ENCODE results near the gene CCDC110. TPM values are rescaled to one million over a fixed set of nuclear protein-coding genes. Genes with fewer than 3 reads are reported as not detected.

The CCDC110 gene
- polyA plus RNA-seq, 1 donor from 2014 or later = 0.21 TPM

DNA sequence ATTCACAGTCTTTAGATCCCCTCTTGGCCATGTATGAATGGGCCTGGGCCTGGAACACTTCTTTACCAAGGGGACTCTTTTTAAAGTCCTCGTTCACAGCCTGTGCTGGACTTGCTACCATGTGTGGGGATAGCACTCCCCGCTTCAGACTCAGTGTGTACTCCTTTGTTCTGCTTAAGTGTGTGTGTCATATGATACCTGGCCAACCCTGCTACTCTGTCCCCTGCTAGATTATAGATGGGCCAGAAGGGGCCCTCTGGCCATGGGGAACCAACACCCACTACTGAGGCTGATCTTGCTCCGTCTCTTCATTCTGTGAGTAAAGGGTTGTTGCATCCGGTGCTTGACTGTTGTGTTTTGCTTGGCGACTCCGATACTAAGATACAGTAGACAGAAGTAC lies 8.0 kb downstream of the CCDC110 start:
- Histone ChIP-seq H3K27ac (ENCODE audit: low read length) (no peak overlapping the region), H3K4me2 (ENCODE audit: low read length) (no peak overlapping the region), H3K36me3 (ENCODE audit: insufficient read depth, low read length) (no peaks in the 10 kb centered on the region), H3K79me2 (replicated peaks; ENCODE audit: insufficient read depth, low read length) (no peaks in the 10 kb centered on the region), H3K4me3 (ENCODE audit: low read length) (no peak overlapping the region), H3K9ac (ENCODE audit: low read length) (no peak overlapping the region), H3F3A (ENCODE audit: insufficient read depth, low read length, poor library complexity, severe bottlenecking) (no peaks in the 10 kb centered on the region), H2AFZ (ENCODE audit: low read depth, low read length) (no peak overlapping the region), H3K27me3 (ENCODE audit: insufficient read depth, low read depth, low read length) (no peaks in the 10 kb centered on the region), H3K9me2 (ENCODE audit: insufficient read depth, low read length) (no peaks in the 10 kb centered on the region), H3K9me3 (ENCODE audit: low read length) (no peaks in the 10 kb centered on the region), H4K20me1 (ENCODE audit: insufficient read depth) (no peaks in the 10 kb centered on the region)
- TF ChIP-seq POLR2AphosphoS5 (IDR thresholded peaks at IDR 0.05) = no peak
- TF ChIP-seq, protein P1, sequence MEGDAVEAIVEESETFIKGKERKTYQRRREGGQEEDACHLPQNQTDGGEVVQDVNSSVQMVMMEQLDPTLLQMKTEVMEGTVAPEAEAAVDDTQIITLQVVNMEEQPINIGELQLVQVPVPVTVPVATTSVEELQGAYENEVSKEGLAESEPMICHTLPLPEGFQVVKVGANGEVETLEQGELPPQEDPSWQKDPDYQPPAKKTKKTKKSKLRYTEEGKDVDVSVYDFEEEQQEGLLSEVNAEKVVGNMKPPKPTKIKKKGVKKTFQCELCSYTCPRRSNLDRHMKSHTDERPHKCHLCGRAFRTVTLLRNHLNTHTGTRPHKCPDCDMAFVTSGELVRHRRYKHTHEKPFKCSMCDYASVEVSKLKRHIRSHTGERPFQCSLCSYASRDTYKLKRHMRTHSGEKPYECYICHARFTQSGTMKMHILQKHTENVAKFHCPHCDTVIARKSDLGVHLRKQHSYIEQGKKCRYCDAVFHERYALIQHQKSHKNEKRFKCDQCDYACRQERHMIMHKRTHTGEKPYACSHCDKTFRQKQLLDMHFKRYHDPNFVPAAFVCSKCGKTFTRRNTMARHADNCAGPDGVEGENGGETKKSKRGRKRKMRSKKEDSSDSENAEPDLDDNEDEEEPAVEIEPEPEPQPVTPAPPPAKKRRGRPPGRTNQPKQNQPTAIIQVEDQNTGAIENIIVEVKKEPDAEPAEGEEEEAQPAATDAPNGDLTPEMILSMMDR (IDR thresholded peaks at IDR 0.05; ENCODE audit: poor library complexity, severe bottlenecking) = no peak

DNA sequence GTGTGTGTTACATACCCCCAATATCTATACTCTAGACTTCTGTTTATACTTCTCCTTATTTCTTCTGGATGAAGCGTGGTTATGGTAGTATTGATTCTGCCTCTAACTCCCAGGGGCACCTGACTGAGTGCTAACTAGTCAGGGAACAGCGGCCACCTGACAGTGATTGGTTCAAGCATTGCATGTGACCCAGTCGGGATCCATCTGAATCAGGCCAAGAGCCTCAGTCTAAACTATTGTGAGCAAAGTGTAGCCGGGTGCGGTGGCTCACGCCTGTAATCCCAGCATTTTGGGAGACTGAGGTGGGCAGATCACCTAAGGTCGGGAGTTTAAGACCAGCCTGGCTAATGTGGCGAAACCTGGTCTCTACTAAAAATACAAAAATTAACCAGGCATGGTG lies 10.0 kb downstream of the CCDC110 start:
- no peak overlapping the region for H3K27ac ChIP-seq (ENCODE audit: low read length)
- H3K79me2 ChIP-seq (replicated peaks; ENCODE audit: insufficient read depth, low read length) = no peaks in the 10 kb centered on the region
- H3F3A ChIP-seq (ENCODE audit: insufficient read depth, low read length, poor library complexity, severe bottlenecking) = no peaks in the 10 kb centered on the region
- H3K9me2 ChIP-seq (ENCODE audit: insufficient read depth, low read length) = no peaks in the 10 kb centered on the region
- no peaks in the 10 kb centered on the region for H3K9me3 ChIP-seq (ENCODE audit: low read length)
- no peaks in the 10 kb centered on the region for H3K27me3 ChIP-seq (ENCODE audit: insufficient read depth, low read depth, low read length)
- no peaks in the 10 kb centered on the region for H4K20me1 ChIP-seq (ENCODE audit: insufficient read depth)
- H3K9ac ChIP-seq (ENCODE audit: low read length) = no peak overlapping the region
- TF ChIP-seq, protein P1 (IDR thresholded peaks at IDR 0.05; ENCODE audit: poor library complexity, severe bottlenecking) = no peak
- TF ChIP-seq, protein P2, sequence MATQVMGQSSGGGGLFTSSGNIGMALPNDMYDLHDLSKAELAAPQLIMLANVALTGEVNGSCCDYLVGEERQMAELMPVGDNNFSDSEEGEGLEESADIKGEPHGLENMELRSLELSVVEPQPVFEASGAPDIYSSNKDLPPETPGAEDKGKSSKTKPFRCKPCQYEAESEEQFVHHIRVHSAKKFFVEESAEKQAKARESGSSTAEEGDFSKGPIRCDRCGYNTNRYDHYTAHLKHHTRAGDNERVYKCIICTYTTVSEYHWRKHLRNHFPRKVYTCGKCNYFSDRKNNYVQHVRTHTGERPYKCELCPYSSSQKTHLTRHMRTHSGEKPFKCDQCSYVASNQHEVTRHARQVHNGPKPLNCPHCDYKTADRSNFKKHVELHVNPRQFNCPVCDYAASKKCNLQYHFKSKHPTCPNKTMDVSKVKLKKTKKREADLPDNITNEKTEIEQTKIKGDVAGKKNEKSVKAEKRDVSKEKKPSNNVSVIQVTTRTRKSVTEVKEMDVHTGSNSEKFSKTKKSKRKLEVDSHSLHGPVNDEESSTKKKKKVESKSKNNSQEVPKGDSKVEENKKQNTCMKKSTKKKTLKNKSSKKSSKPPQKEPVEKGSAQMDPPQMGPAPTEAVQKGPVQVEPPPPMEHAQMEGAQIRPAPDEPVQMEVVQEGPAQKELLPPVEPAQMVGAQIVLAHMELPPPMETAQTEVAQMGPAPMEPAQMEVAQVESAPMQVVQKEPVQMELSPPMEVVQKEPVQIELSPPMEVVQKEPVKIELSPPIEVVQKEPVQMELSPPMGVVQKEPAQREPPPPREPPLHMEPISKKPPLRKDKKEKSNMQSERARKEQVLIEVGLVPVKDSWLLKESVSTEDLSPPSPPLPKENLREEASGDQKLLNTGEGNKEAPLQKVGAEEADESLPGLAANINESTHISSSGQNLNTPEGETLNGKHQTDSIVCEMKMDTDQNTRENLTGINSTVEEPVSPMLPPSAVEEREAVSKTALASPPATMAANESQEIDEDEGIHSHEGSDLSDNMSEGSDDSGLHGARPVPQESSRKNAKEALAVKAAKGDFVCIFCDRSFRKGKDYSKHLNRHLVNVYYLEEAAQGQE (IDR thresholded peaks at IDR 0.05; ENCODE audit: borderline replicate concordance) = no peak
- TF ChIP-seq EZH2 (IDR thresholded peaks at IDR 0.05; ENCODE audit: borderline replicate concordance, insufficient read depth, low read length, poor library complexity, severe bottlenecking) = no peak
- TF ChIP-seq EP300 (conservative IDR thresholded peaks at IDR 0.05; ENCODE audit: poor library complexity, severe bottlenecking) = no peak
- TF ChIP-seq SMC3 (conservative IDR thresholded peaks at IDR 0.05; ENCODE audit: poor library complexity) = no peak
- TF ChIP-seq MXI1 (conservative IDR thresholded peaks at IDR 0.05; ENCODE audit: poor library complexity, severe bottlenecking) = no peak
- no peak for TF ChIP-seq TAF1 (IDR thresholded peaks at IDR 0.05; ENCODE audit: low read depth)
- H3K36me3 ChIP-seq (ENCODE audit: insufficient read depth, low read length) = no peaks in the 10 kb centered on the region
- H3K4me2 ChIP-seq (ENCODE audit: low read length) = no peak overlapping the region
- no peak overlapping the region for H2AFZ ChIP-seq (ENCODE audit: low read depth, low read length)
- H3K4me3 ChIP-seq (ENCODE audit: low read length) = no peak overlapping the region
